GM12865 (cell line): ENCODE data around the gene JMJD7.
"Not testable (repeated sequence)": the region's sequence is repeated elsewhere in the genome, so short reads cannot be mapped to it uniquely, and the experiment has no call there.

Experiments
- DNase-seq: peaks from one replicate; pipeline ENCODE4 v3.0.0; 2010; ENCODE audit warnings: low read depth
- H3K4me3 ChIP-seq: 2 replicates; pipeline ENCODE4 v1.5.1; 2011; ENCODE audit warnings: mild to moderate bottlenecking, low read depth, low read length, control low read depth
- TF ChIP-seq, protein P1 (sequence below): IDR thresholded peaks from 2 replicates; pipeline ENCODE4 v1.5.1; 2011; ENCODE audit warnings: low read length, control low read depth, low read depth, inconsistent platforms; ENCODE audit not compliant: insufficient read depth; ENCODE audit errors: missing control alignments

JMJD7 gene

DNA sequence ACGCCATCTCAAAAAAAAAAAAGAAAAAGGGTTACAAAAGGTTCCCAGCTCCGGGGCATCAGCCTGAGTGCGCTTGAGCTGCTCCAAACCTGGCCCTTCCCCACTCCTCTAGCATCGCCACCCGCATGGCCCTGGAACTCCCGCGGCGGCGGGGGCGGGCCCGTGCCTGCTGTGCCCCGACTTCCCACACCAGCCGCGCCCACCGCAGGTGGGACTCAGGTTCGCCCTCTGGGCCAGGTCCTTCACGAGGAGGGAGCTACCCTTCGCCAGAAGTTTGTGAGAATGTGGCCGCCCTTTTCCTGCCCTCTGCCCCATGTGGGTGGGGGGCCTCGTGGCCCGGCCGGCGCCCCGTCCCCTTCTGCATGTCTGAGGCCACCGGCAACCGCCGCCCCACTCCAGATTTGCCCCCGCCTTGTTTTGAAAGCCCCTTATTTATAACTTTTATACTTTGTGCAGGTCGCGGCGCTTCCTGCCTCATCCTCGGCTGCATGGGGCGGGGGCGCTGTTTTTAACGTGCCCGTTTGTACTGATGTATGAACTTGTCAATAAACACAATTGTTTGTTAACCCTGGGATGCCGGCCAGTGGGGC lies 507 bp upstream of the JMJD7 start:
- TF ChIP-seq, protein P1, sequence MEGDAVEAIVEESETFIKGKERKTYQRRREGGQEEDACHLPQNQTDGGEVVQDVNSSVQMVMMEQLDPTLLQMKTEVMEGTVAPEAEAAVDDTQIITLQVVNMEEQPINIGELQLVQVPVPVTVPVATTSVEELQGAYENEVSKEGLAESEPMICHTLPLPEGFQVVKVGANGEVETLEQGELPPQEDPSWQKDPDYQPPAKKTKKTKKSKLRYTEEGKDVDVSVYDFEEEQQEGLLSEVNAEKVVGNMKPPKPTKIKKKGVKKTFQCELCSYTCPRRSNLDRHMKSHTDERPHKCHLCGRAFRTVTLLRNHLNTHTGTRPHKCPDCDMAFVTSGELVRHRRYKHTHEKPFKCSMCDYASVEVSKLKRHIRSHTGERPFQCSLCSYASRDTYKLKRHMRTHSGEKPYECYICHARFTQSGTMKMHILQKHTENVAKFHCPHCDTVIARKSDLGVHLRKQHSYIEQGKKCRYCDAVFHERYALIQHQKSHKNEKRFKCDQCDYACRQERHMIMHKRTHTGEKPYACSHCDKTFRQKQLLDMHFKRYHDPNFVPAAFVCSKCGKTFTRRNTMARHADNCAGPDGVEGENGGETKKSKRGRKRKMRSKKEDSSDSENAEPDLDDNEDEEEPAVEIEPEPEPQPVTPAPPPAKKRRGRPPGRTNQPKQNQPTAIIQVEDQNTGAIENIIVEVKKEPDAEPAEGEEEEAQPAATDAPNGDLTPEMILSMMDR: no peak
- H3K4me3 ChIP-seq: peak overlapping the region; percentile 85
- DNase-seq: peak; percentile 12

DNA sequence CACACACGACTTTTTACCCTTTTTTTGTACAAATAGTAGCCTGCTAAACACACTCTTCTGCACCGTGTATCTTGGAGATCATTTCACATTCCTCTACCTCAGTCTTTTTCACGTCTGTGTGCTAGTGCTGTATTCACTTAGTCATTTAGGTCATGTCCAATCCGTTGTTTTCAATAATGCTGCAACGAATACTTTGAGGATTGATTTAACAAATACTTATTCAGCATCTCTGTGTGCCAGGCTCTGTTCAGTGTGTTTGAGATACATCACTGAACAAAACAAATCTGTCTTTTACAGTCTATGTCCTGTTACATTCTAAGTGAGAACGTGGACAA lies 882 bp downstream of the JMJD7 start:
- TF ChIP-seq, protein P1: no peak
- peak overlapping the region; percentile 85 for H3K4me3 ChIP-seq
- no peak for DNase-seq

DNA sequence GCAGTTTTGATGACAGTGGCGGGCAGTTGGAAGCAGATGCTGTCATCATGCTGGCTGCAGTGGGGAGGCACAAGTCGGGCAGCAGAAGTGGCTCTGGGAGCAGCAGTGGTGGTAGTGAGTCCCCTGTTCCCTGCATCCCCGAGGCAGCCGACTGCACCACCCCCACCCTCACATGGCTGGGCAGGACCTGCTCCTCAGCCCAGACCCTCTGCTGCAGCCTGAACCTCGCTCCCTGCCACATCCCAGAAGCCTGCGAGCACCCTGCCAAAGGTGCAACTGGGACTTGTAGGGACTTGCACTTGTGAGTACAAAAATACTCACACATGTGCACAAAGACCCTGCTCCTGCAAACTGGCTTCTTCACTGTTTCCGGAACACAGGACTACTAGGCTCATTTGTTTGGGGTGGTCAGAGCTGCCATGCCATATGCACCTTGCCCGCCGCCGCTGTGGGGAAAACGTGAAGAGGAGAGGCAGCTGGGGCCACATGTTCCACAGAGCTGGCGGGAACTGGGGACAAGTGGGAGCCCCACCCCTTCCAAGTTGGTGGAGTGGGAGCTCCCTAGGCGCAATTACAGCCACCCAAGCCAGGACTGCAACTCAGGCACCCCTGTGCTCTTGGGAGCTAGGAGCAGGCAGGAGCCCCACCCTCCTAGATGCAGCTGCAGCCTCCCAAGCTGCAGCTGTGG lies 2.2 kb downstream of the JMJD7 start:
- TF ChIP-seq, protein P1: no peak
- H3K4me3 ChIP-seq: no peak overlapping the region
- DNase-seq: no peak

DNA sequence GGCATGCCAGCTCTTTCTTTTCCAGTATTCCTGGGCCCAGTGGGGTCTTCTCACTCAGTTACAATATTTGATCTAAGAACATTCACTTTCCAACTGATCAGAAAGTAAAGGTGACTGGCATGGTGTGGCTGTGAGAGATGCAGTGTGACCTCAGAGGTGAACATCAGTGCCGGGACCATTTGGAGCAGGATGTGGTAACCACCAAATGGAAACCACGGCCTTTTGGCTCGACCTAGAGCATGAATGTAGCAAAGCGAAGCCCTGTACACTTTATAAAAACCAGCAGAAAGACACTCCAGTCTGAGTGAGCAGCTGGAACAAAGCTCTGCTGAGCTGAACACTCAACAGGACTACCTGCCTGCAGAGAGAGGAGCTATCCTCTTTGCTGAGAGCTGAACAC lies 3.4 kb downstream of the JMJD7 start:
- DNase-seq, H3K4me3 ChIP-seq: not testable (repeated sequence)

DNA sequence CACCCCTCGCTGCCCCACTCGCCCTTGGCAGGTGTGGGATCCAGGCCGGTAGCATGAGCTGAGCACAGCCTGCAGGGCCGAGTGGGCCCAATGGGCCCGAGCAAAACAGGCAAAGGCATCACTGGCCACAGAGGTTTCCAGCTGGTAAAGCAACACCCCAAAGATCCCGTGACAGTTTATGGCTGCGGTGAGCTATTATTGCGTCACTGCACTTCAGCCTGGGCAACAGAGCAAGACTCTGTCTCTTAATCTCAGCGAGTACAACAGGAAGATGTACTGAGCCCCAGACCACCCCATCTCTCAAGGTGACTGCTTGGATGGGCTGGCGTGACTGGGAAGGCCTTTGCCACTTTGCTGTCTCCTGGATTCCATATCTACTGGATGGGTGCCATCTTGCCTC lies 4.3 kb downstream of the JMJD7 start:
- no peak overlapping the region for H3K4me3 ChIP-seq
- TF ChIP-seq, protein P1: no peak

DNA sequence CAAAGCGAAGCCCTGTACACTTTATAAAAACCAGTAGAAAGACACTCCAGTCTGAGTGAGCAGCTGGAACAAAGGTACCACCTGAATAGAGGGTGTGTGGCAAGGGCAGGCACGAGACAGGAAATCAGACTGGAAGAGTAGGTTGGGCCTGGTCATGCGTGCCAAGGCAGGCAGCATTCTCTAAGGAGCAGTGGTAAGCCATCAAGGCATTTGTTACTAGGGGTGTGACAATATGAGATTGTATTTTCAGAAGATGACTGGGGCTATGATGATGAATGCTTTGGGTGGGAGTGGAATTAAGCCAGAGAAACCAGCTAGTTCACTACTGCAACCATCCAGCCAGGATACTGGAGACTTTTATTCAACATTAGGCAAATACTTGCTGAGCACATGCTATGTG lies 5.0 kb downstream of the JMJD7 start:
- TF ChIP-seq, protein P1: no peak
- DNase-seq: no peak
- H3K4me3 ChIP-seq: no peak overlapping the region

More for the DNA sequence above, 4.3 kb downstream of the JMJD7 start:
- DNase-seq: no peak

DNA sequence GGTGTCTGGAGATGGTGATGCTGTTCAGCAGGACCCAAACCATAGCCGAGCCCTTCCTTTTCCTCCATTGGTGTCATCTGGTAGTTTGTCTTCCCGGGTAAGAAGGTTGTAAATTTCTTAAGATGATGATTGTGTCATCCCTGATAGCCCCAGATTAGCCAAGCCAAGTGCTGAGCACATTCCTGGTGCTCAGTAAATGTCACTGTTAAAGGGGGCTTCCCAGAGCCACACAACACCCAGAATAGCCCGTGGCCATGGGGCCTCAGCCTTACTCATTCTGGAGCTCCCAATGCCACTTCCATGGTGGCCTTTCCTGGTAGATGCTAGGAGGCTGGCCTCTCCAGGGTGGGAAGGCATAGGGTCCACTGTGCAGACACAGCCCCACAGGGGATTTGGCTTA lies 6.2 kb downstream of the JMJD7 start:
- H3K4me3 ChIP-seq: no peak overlapping the region
- DNase-seq: no peak
- TF ChIP-seq, protein P1: no peak
